NT2/D1 (cell line): ENCODE results near the gene MAP3K8.

Source experiments
- YY1 ChIP-seq: IDR thresholded peaks from 2 replicates; pipeline ENCODE4 v1.6.1; 2011; ENCODE audit not compliant: insufficient read length, insufficient read depth
- ZNF274 ChIP-seq: IDR thresholded peaks from 2 replicates; pipeline ENCODE4 v1.6.1; 2011; ENCODE audit warnings: mild to moderate bottlenecking, low read depth, low read length

DNA sequence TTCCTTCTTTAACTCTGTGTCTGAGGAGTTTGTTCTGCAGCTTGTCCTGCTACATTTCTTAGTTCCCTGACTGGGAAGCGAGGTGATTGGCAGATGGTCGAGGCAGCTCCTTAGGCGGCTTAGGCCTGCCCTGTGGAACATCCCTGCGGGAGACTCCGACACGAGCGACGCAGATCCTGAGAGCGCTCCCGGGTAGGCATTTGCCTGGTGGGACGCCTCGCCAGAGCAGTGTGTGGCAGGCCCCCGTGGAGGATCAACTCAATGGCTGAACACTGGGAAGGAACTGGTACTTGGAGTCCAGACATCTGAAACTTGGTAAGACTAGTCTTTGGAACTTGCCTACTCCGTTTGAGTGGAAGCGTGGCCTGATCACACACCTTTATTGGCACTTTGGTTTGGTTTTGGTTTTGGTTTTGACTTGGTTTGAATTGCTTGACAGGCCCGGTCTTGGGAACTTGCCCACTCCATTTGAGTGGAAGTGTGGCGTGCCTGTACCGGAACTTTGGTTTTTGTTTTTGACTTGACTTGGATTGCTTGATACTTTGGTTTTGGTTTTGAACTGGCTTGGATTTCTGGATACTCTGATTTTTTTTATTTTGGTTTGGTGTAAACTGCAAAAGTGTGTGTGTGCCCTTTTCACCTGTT lies 42.6 kb downstream of the MAP3K8 start:
- TF ChIP-seq YY1: no peak
- TF ChIP-seq ZNF274: no peak
